AG04449 (cell line): ENCODE measurements around the gene CLIC1.

ENCODE experiments used
- CTCF ChIA-PET: fragments of 350-600 bp; formaldehyde crosslinking; extraction: SDS; loops from one replicate; lab custom pipeline; 2021; ENCODE audit warnings: antibody characterized with exemption; lab: Yijun Ruan, JAX
- POLR2A ChIA-PET: fragments of 400-600, 350-600 bp; formaldehyde crosslinking; extraction: SDS; loops from one replicate; lab custom pipeline; 2020; ENCODE audit warnings: antibody characterized with exemption, inconsistent platforms; lab: Yijun Ruan, JAX
- DNase-seq: peaks from one replicate; pipeline ENCODE4 v3.0.0-alpha.2; 2010; ENCODE audit warnings: low read depth, low spot score
- H3K4me3 ChIP-seq: 2 replicates; pipeline ENCODE4 v1.5.1; 2011; ENCODE audit warnings: low read depth, mild to moderate bottlenecking, control low read depth, low read length
- CTCF ChIP-seq: IDR thresholded peaks from one replicate; pipeline ENCODE4 v1.5.1; 2011; ENCODE audit warnings: mild to moderate bottlenecking, moderate library complexity, low read length, control low read depth, inconsistent platforms; ENCODE audit not compliant: insufficient read depth; ENCODE audit errors: missing control alignments

Gene CLIC1

GRCh38 chr6:31737991-31738979 is 2.0 kb upstream of the CLIC1 start:
- CTCF ChIA-PET, result interaction anchor here (1.0 to 4.7 kb wide), 13 partner anchors 8 to 92 kb away, joined by 3 to 24 read pairs (median 4); partner anchors contain the start of genes ABHD16A, DDAH2, HSPA1A and HSPA1L
- peak overlapping the region; percentile 16 for H3K4me3 ChIP-seq
- POLR2A ChIA-PET, result interaction anchor here (0.5 to 6.0 kb wide), 7 partner anchors 9 to 89 kb away, joined by 3 to 32 read pairs (median 4); partner anchors contain the start of genes DDAH2, HSPA1A, HSPA1B and HSPA1L
- no peak for DNase-seq
- TF ChIP-seq CTCF, result peak; percentile 28

GRCh38 chr6:31737315-31737990 is 1.1 kb upstream of the CLIC1 start:
- no peak for DNase-seq
- peak overlapping the region; percentile 1 for H3K4me3 ChIP-seq
- CTCF ChIA-PET, result interaction anchor here (1.0 to 4.7 kb wide), 10 partner anchors 8 to 93 kb away, joined by 3 to 24 read pairs (median 5); partner anchors contain the start of genes ABHD16A, DDAH2, HSPA1A and HSPA1L
- POLR2A ChIA-PET, result interaction anchor here (1.0 to 6.0 kb wide), 6 partner anchors 8 to 90 kb away, joined by 3 to 32 read pairs (median 4); partner anchors contain the start of genes DDAH2, HSPA1A, HSPA1B and HSPA1L
- no peak for TF ChIP-seq CTCF

- ChIA-PET CTCF (interaction anchor here (0.8 to 4.7 kb wide), 8 partner anchors 7 to 93 kb away, joined by 3 to 24 read pairs (median 7); partner anchors contain the start of genes ABHD16A, DDAH2, HSPA1A and HSPA1L), POLR2A (interaction anchor here (0.6 to 6.0 kb wide), 6 partner anchors 33 to 90 kb away, joined by 3 to 32 read pairs (median 3); partner anchors contain the start of genes C6orf47, HSPA1A, HSPA1B and HSPA1L)
- TF ChIP-seq CTCF, result no peak
- H3K4me3 ChIP-seq, result peak overlapping the region; percentile 95
- no peak for DNase-seq
Measured at GRCh38 chr6:31736768-31737314, 511 bp upstream of the CLIC1 start.

- TF ChIP-seq CTCF, result no peak
- peak overlapping the region; percentile 95 for H3K4me3 ChIP-seq
- POLR2A ChIA-PET, result interaction anchor here (0.7 to 6.0 kb wide), 5 partner anchors 29 to 122 kb away, joined by 3 to 32 read pairs (median 4); partner anchors contain the start of genes HSPA1A, HSPA1B and HSPA1L
- no peak for DNase-seq
- CTCF ChIA-PET, result interaction anchor here (0.9 to 1.2 kb wide), 3 partner anchors 10 to 56 kb away, joined by 3 read pairs; no protein-coding TSS in a partner anchor
Measured at GRCh38 chr6:31734821-31735406, 1.4 kb downstream of the CLIC1 start.

- POLR2A ChIA-PET, result interaction anchor here (0.7 to 6.0 kb wide), 5 partner anchors 28 to 123 kb away, joined by 3 to 32 read pairs (median 4); partner anchors contain the start of genes HSPA1A, HSPA1B and HSPA1L
- CTCF ChIA-PET, result interaction anchor here (0.9 to 1.2 kb wide), 2 partner anchors 9 to 57 kb away, joined by 3 read pairs; no protein-coding TSS in a partner anchor
- no peak for DNase-seq
Measured at GRCh38 chr6:31734247-31734820, 2.0 kb downstream of the CLIC1 start.

More at GRCh38 chr6:31734247-31734820, 2.0 kb downstream of the CLIC1 start:
- TF ChIP-seq CTCF, result no peak
- peak overlapping the region; percentile 95 for H3K4me3 ChIP-seq
